Activated CD8-positive, alpha-beta memory T cell treated with anti-CD3 and anti-CD28 coated beads, Interleukin-2, amount 50 U/mL, for 4 hours (primary cell): ENCODE results near the gene MSH4.

ENCODE experiments used
- DNase-seq: peaks from one replicate; pipeline ENCODE4 v3.0.0-alpha.2; 2020

Gene MSH4

GRCh38 chr1:75950176-75950575, 153.5 kb downstream of the MSH4 start:
- DNase-seq = no peak

GRCh38 chr1:75952016-75952415, 155.3 kb downstream of the MSH4 start:
- DNase-seq = no peak

DNA sequence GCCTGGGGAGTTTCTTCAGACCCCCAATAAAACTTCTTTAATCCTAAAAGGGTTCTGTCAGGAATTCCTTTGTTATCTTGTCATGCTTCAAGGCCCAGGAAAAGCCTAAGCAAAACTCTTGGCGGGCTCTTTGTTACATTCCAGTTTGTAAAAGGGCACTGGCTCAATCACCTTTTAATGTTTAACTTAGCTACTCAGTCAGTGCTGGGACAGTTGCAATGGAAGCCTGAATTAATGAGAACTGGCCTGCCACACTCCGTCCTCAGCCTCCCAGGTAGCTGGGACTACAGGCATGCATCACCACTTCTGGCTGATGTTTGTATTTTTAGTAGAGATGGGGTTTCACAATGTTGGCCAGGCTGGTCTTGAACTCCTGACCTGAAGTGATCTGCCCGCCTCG, 156.8 kb downstream of the MSH4 start:
- DNase-seq = no peak

- DNase-seq = no peak
Measured at GRCh38 chr1:75954586-75954985, 157.9 kb downstream of the MSH4 start.
